OCI-LY3 (cell line): Measurements from ENCODE around the gene GALNT18.

Experiments used
- H2AFZ ChIP-seq: fragments of 200-600, 300-600 bp; shearing (Covaris generic); 2 replicates; pipeline ENCODE4 v1.6.0; 2014; ENCODE audit warnings: antibody characterized with exemption, low read depth, low read length
- H3K27ac ChIP-seq: fragments of 200-600, 300-600 bp; sonication (generic); 2 replicates; pipeline ENCODE4 v1.5.1; 2014; ENCODE audit warnings: mild to moderate bottlenecking, low read length, moderate library complexity, mixed read lengths
- H3K27me3 ChIP-seq: fragments of 200-600, 300-600 bp; sonication (generic); 2 replicates; pipeline ENCODE4 v1.6.1; 2014; ENCODE audit warnings: low read depth, low read length, mixed read lengths
- H3K36me3 ChIP-seq: fragments of 200-600, 300-600 bp; sonication (generic); replicated peaks from 2 replicates; pipeline ENCODE3; 2014; ENCODE audit warnings: low read depth, low read length, mixed read lengths
- H3K4me1 ChIP-seq: fragments of 300-600, 200-600 bp; sonication (generic); 2 replicates; pipeline ENCODE4 v1.6.1; 2014; ENCODE audit warnings: low read length, mixed read lengths
- H3K4me2 ChIP-seq: fragments of 200-600, 300-600 bp; sonication (generic); 2 replicates; pipeline ENCODE4 v1.6.1; 2014; ENCODE audit warnings: low read length, mixed read lengths
- H3K4me3 ChIP-seq: fragments of 300-600, 200-600 bp; sonication (generic); 2 replicates; pipeline ENCODE4 v1.5.1; 2014; ENCODE audit warnings: antibody characterized with exemption, mild to moderate bottlenecking, low read length, moderate library complexity
- H3K79me2 ChIP-seq: fragments of 300-600, 200-600 bp; shearing (Covaris generic); 2 replicates; pipeline ENCODE4 v1.6.1; 2014; ENCODE audit warnings: mild to moderate bottlenecking, low read length, mixed read lengths
- H3K9ac ChIP-seq: fragments of 300-600, 200-600 bp; shearing (Covaris generic); 2 replicates; pipeline ENCODE4 v1.6.0; 2014; ENCODE audit warnings: mild to moderate bottlenecking, low read length, moderate library complexity
- H3K9me3 ChIP-seq: fragments of 200-600, 300-600 bp; shearing (Covaris generic); 2 replicates; pipeline ENCODE4 v1.6.1; 2014; ENCODE audit warnings: low read length, mixed read lengths; ENCODE audit not compliant: insufficient read depth
- H4K20me1 ChIP-seq: fragments of 200-600, 300-600 bp; sonication (generic); 2 replicates; pipeline ENCODE4 v1.6.1; 2016; ENCODE audit warnings: low read length, mixed read lengths; ENCODE audit not compliant: insufficient read depth
- CTCF ChIP-seq: fragments of 200-600, 300-600 bp; sonication (generic); IDR thresholded peaks from 2 replicates; pipeline ENCODE4 v1.5.1; 2014; ENCODE audit warnings: antibody characterized with exemption, low read length, low read depth
- EZH2phosphoT487 ChIP-seq: fragments of 200-600 bp; shearing (Covaris generic); IDR thresholded peaks from 2 replicates; pipeline ENCODE4 v1.6.1; 2018; ENCODE audit warnings: antibody characterized with exemption, mixed run types, low read depth

Gene GALNT18

DNA sequence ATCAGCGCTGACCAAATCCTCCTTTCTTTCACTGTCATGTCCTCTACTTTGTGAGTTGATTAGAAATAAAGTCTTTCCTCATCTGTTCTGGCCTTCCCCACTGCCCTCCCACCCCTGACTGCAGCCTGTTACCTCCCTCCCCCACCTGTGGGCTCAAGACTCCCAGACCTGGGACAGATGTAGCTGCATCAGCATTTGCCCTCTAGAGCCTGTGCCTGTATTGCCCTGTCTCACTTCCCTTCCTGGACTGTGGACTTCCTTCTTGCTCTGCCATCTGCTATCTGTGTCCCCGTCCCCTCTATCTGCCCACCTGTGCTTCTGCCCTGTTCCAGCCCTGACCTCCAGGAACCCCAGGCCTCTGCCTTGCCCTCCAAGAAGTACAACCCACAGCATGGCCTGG lies 122.5 kb downstream of the GALNT18 start:
- Histone ChIP-seq H3K4me1 (peaks cover 11% of the 10 kb centered on the region), H2AFZ (no peak overlapping the region; the same call in 1 of the 2 replicates), H3K79me2 (no peaks in the 10 kb centered on the region), H3K27ac (no peak overlapping the region), H3K9me3 (no peaks in the 10 kb centered on the region), H3K36me3 (no peaks in the 10 kb centered on the region), H3K27me3 (peaks cover 5% of the 10 kb centered on the region; the same call in 1 of the 2 replicates), H3K4me2 (peak overlapping the region; percentile 34), H3K4me3 (no peak overlapping the region), H4K20me1 (no peaks in the 10 kb centered on the region), H3K9ac (no peak overlapping the region)
- TF ChIP-seq CTCF (no peak), EZH2phosphoT487 (no peak)

- Histone ChIP-seq H3K27ac (no peak overlapping the region), H3K36me3 (no peaks in the 10 kb centered on the region), H2AFZ (no peak overlapping the region), H3K9ac (no peak overlapping the region), H3K9me3 (no peaks in the 10 kb centered on the region), H3K4me3 (no peak overlapping the region), H3K79me2 (no peaks in the 10 kb centered on the region), H3K4me2 (no peak overlapping the region), H3K4me1 (peaks cover 11% of the 10 kb centered on the region), H4K20me1 (no peaks in the 10 kb centered on the region), H3K27me3 (peaks cover 5% of the 10 kb centered on the region; the same call in 1 of the 2 replicates)
- TF ChIP-seq EZH2phosphoT487, result no peak
- TF ChIP-seq CTCF, result no peak
These were observed 123.6 kb downstream of the GALNT18 start for GRCh38 chr11:11498195-11498594.

DNA sequence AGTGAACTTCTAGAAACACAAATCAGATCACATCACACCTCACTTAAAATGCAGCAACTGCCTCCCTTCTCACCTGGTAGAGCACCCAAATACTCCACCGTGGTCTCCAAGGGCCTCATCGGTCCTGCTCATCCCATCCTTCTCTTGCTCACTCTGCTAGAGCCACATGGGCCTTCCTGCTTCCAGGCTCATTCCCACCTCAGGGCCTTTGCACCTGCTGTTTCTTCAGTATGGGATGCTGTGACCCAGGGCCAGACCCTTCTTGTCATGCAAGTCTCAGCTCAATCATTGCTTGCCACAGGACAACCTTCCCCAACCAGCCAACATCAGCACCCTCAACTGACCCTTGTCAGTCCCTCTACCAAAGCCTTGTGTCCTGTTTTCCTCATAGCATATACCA lies 124.9 kb downstream of the GALNT18 start:
- no peak overlapping the region for H3K4me2 ChIP-seq
- peaks cover 5% of the 10 kb centered on the region; the same call in 1 of the 2 replicates for H3K27me3 ChIP-seq
- H3K27ac ChIP-seq, result no peak overlapping the region
- H3K4me3 ChIP-seq, result no peak overlapping the region
- H3K4me1 ChIP-seq, result peaks cover 11% of the 10 kb centered on the region
- H3K9me3 ChIP-seq, result no peaks in the 10 kb centered on the region
- no peaks in the 10 kb centered on the region for H3K79me2 ChIP-seq
- H4K20me1 ChIP-seq, result no peaks in the 10 kb centered on the region
- H3K36me3 ChIP-seq, result no peaks in the 10 kb centered on the region
- no peak overlapping the region for H3K9ac ChIP-seq
- no peak overlapping the region for H2AFZ ChIP-seq
- TF ChIP-seq CTCF (no peak), EZH2phosphoT487 (no peak)

- H3K27ac ChIP-seq, result no peak overlapping the region
- H3K36me3 ChIP-seq, result no peaks in the 10 kb centered on the region
- H3K79me2 ChIP-seq, result no peaks in the 10 kb centered on the region
- H4K20me1 ChIP-seq, result no peaks in the 10 kb centered on the region
- H2AFZ ChIP-seq, result no peak overlapping the region
- H3K9me3 ChIP-seq, result no peaks in the 10 kb centered on the region
- peaks cover 6% of the 10 kb centered on the region for H3K4me1 ChIP-seq
- TF ChIP-seq CTCF (no peak), EZH2phosphoT487 (no peak)
- no peak overlapping the region for H3K4me2 ChIP-seq
- H3K4me3 ChIP-seq, result no peak overlapping the region
- no peak overlapping the region for H3K9ac ChIP-seq
- H3K27me3 ChIP-seq, result peaks cover 5% of the 10 kb centered on the region; the same call in 1 of the 2 replicates
These were observed 127.5 kb downstream of the GALNT18 start for GRCh38 chr11:11494348-11494747.
